IPS-15b (cell line): ENCODE results near the gene CORIN.
"Not testable (repeated sequence)": the region's sequence is repeated elsewhere in the genome, so short reads cannot be mapped to it uniquely, and the experiment has no call there.

ENCODE experiments used
- H3K27me3 ChIP-seq: one replicate; pipeline ENCODE4 v1.6.1; 2013; ENCODE audit warnings: low read length; ENCODE audit not compliant: control insufficient read depth, insufficient read depth
- H3K36me3 ChIP-seq: one replicate; pipeline ENCODE4 v1.6.1; 2013; ENCODE audit warnings: low read length; ENCODE audit not compliant: control insufficient read depth, insufficient read depth
- H3K4me1 ChIP-seq: one replicate; pipeline ENCODE4 v1.6.1; 2013; ENCODE audit warnings: mild to moderate bottlenecking, low read length; ENCODE audit not compliant: control insufficient read depth, insufficient read depth
- H3K4me3 ChIP-seq: one replicate; pipeline ENCODE4 v1.5.1; 2013; ENCODE audit warnings: low read depth, low read length
- H3K9ac ChIP-seq: one replicate; pipeline ENCODE4 v1.6.1; 2013; ENCODE audit warnings: low read depth, mild to moderate bottlenecking, low read length
- H3K9me3 ChIP-seq: one replicate; pipeline ENCODE4 v1.6.1; 2013; ENCODE audit warnings: mild to moderate bottlenecking, low read length; ENCODE audit not compliant: control insufficient read depth, insufficient read depth

Gene CORIN

DNA sequence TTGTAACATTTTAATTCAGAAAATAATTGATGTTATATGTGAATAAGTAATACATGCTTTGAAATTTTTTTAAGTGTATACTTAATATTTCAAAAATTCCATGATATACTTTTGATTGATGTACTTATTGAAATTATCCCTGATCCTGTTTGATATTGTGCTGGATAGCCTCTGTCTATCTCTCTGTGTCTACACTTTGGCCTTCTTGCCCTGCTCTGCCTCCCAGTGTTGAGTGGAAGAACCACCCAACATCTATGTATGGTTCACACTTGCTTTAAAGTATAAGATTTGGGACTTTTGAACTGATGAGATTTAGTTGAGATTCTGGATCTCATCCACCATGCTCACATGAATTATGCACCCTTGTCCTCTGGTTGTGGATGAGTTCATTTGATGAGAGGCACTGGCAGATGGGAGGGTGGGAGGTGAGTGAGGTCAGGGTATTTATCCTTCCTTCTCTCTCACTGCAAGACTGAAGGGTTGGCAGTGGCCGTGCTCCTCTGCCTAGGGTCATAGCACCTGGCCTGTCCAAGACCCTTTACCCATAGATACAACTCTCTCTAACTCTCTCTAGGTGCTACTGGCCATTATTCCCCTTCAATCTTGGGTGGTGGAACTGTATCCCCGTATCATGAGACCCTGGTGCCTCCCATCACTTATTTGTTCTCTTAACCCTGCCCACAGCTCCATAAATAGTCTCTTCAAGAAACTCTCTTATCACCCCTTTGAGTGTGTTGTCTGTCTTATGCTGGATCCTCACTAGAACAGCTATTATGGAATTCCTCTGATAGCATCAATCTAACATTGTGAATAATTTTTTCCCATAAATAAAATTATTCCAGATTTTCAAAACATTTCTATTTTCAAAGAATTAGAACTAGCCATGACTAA lies 75.2 kb downstream of the CORIN start:
- peaks cover 3% of the 10 kb centered on the region for H3K4me1 ChIP-seq
- no peaks in the 10 kb centered on the region for H3K9me3 ChIP-seq
- H3K36me3 ChIP-seq = no peaks in the 10 kb centered on the region
- H3K9ac ChIP-seq = no peak overlapping the region
- H3K4me3 ChIP-seq = no peak overlapping the region
- H3K27me3 ChIP-seq = no peaks in the 10 kb centered on the region

- not testable (repeated sequence) for H3K27me3 ChIP-seq, H3K4me1 ChIP-seq, H3K9ac ChIP-seq, H3K4me3 ChIP-seq, H3K9me3 ChIP-seq, H3K36me3 ChIP-seq
Measured at GRCh38 chr4:47753316-47753715, 84.6 kb downstream of the CORIN start.

DNA sequence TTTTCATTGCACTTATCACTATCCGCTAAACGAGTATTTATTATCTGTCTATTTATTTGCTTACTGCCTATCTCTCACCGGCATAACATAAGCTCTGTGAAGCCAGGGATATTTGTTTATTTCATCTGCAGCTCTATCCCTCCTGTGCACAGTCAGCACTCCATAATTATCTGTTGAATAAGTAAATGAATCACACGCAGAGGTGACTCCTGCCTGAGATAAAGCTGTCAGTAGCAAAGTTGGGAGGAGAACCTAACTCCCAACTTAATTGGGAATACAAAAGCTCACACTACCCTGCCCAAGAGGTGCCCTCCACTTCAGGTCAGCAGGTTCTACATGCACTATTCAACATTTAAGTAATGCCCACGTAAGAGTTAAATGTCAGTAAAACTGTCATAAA lies 85.7 kb downstream of the CORIN start:
- no peaks in the 10 kb centered on the region for H3K4me1 ChIP-seq
- no peak overlapping the region for H3K4me3 ChIP-seq
- no peaks in the 10 kb centered on the region for H3K27me3 ChIP-seq
- no peaks in the 10 kb centered on the region for H3K9me3 ChIP-seq
- no peak overlapping the region for H3K9ac ChIP-seq
- no peaks in the 10 kb centered on the region for H3K36me3 ChIP-seq

- no peaks in the 10 kb centered on the region for H3K27me3 ChIP-seq
- H3K9me3 ChIP-seq = no peaks in the 10 kb centered on the region
- no peak overlapping the region for H3K9ac ChIP-seq
Measured at GRCh38 chr4:47750788-47751187, 87.1 kb downstream of the CORIN start.

GRCh38 chr4:47749858-47750257 lies 88.0 kb downstream of the CORIN start:
- no peak overlapping the region for H3K4me3 ChIP-seq
- H3K4me1 ChIP-seq = no peaks in the 10 kb centered on the region
- no peaks in the 10 kb centered on the region for H3K36me3 ChIP-seq
- no peaks in the 10 kb centered on the region for H3K9me3 ChIP-seq
- no peak overlapping the region for H3K9ac ChIP-seq
- no peaks in the 10 kb centered on the region for H3K27me3 ChIP-seq

More at GRCh38 chr4:47750788-47751187, 87.1 kb downstream of the CORIN start:
- H3K36me3 ChIP-seq = no peaks in the 10 kb centered on the region
- no peak overlapping the region for H3K4me3 ChIP-seq
- H3K4me1 ChIP-seq = no peaks in the 10 kb centered on the region

DNA sequence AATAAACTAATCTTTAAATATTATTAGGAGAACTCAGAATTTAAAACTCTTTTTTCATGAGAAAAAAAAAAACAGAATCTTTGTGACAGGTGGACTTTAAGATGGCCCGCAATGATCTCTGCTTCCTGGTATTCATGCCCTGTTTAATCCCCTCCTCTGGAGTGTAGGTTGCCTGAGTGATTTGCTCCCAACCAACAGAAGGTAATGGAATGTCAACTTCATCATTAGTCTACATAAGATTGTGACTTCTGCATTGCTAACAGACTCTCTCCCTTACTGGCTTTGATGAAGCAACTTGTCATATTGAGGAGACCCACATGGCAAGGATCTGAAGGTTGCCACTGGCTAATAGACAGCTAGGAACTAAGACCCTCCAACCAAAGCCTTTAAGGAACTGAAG lies 88.8 kb downstream of the CORIN start:
- Histone ChIP-seq H3K27me3 (no peaks in the 10 kb centered on the region), H3K9ac (no peak overlapping the region), H3K4me3 (no peak overlapping the region), H3K36me3 (no peaks in the 10 kb centered on the region), H3K4me1 (no peaks in the 10 kb centered on the region), H3K9me3 (no peaks in the 10 kb centered on the region)

DNA sequence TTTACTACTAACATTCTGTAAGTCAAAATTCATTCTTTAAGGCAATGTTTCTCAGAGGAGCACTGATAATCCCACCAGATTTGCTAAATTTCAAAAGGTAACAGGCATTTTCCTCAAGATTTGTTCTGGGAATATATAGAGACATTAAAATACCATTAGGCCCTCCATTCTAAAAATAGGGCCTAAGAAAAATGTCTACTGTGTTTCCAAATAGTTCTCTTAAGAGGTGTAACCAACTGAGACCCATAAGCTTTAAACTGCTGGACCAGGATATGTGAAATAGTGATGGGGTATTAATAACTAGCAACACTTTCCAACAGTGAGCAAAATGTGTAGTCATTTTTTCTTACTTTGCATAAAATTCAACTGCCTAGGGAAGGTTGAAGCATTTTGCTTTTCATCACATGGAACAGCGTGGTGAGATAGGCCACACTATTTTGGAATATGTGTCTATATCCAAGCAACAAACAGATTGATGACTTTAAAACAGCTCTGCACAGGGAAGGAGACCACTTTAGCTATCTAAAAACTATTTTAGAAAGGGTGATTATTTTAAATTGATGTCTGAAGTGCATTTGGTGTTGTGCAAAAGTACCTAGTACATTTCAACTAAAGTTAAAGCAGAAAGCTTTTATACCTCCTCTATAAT lies 89.9 kb downstream of the CORIN start:
- Histone ChIP-seq H3K27me3 (no peaks in the 10 kb centered on the region), H3K36me3 (no peaks in the 10 kb centered on the region), H3K4me1 (no peaks in the 10 kb centered on the region), H3K4me3 (no peak overlapping the region), H3K9me3 (no peaks in the 10 kb centered on the region), H3K9ac (no peak overlapping the region)

DNA sequence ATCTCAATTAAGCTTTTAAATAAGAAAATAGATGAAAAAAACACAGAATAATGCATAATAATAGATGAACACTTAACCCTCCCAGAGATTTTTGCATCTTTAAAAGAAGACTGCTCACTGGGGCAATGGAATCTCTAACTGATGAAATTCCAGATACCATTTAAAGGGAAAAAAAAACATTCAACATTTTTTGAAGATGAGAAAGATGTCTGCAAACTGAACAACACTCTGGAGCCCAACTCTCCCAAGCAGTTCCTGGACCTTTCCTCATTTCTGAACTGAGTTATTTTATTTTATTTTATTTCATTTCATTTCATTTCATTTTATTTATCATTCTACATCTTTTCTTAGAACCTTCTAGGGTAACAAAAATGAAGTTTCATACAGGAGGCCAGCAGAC lies 90.7 kb downstream of the CORIN start:
- no peaks in the 10 kb centered on the region for H3K36me3 ChIP-seq
- no peaks in the 10 kb centered on the region for H3K27me3 ChIP-seq
- no peaks in the 10 kb centered on the region for H3K9me3 ChIP-seq
- no peak overlapping the region for H3K9ac ChIP-seq
- H3K4me3 ChIP-seq = no peak overlapping the region
- no peaks in the 10 kb centered on the region for H3K4me1 ChIP-seq

- Histone ChIP-seq H3K36me3 (no peaks in the 10 kb centered on the region), H3K27me3 (no peaks in the 10 kb centered on the region), H3K9me3 (no peaks in the 10 kb centered on the region), H3K4me3 (no peak overlapping the region), H3K9ac (no peak overlapping the region), H3K4me1 (no peaks in the 10 kb centered on the region)
Measured at GRCh38 chr4:47746122-47746521, 91.7 kb downstream of the CORIN start.

- Histone ChIP-seq H3K9me3 (no peaks in the 10 kb centered on the region), H3K4me3 (no peak overlapping the region), H3K27me3 (no peaks in the 10 kb centered on the region), H3K36me3 (no peaks in the 10 kb centered on the region), H3K9ac (no peak overlapping the region), H3K4me1 (no peaks in the 10 kb centered on the region)
Measured at GRCh38 chr4:47744843-47745382, 93.0 kb downstream of the CORIN start.

DNA sequence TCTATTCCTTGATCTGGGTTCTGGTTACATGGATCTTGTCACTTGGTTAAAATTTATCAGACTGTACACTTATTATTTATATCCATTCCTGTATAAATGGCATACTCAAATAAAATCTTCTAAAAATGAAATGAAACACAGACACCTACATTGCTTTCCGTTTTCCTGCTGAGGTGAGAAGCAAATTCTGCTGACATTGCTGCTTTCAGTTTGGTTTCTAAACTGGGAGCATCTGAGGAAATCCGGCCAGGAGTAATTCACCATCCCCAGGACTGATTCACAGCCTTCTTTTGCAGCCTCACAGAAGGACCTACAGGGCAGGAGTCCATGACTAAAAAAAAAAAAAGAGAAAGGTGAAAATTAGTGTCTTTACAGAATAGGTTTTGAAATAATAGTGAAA lies 93.6 kb downstream of the CORIN start:
- no peaks in the 10 kb centered on the region for H3K36me3 ChIP-seq

DNA sequence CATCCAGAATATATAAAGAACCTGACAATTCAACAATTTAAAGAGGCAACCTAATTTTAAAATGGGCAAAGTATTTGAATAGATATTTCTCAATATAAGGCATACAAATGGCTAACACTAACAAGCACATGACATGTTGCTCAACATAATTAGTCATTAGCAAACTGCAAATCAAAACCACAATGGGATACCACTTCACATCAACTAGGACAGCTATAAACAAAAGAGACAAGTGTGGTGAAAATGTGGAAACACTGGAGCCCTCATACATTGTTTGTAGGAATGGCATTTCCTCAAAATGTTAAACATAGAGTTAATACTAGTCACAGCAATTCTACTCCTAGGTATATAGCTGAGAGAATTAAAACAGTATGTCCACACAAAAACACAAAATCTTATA lies 96.7 kb downstream of the CORIN start:
- no peaks in the 10 kb centered on the region for H3K36me3 ChIP-seq
- H3K4me1 ChIP-seq = no peaks in the 10 kb centered on the region
- H3K9ac ChIP-seq = no peak overlapping the region
- H3K4me3 ChIP-seq = no peak overlapping the region
- H3K27me3 ChIP-seq = no peaks in the 10 kb centered on the region
- no peaks in the 10 kb centered on the region for H3K9me3 ChIP-seq

More for the DNA sequence above, 93.6 kb downstream of the CORIN start:
- no peaks in the 10 kb centered on the region for H3K9me3 ChIP-seq
- no peaks in the 10 kb centered on the region for H3K27me3 ChIP-seq
- no peaks in the 10 kb centered on the region for H3K4me1 ChIP-seq
- no peak overlapping the region for H3K9ac ChIP-seq
- no peak overlapping the region for H3K4me3 ChIP-seq
